GM19467 (cell line): Measurements from ENCODE around the gene CNR1.
"Not testable (repeated sequence)": the region's sequence is repeated elsewhere in the genome, so short reads cannot be mapped to it uniquely, and the experiment has no call there.

Experiments
- ATAC-seq: cut with Tn5 transposase; IDR thresholded peaks from one replicate; pipeline ENCODE4 v1.9.1; 2021; ENCODE audit warnings: mild to moderate bottlenecking, moderate library complexity; ENCODE audit not compliant: unreplicated experiment

Gene CNR1

GRCh38 chr6:88165844-88166492 lies at the start of gene CNR1:
Gene CNR1, minus strand, starts transcription at chr6:88166347. Its CDS starts 21,073 bp downstream, at chr6:88145274.
- ATAC-seq: peak; percentile 43

- no peak for ATAC-seq
Observed at GRCh38 chr6:88211446-88211845, 45.3 kb upstream of the CNR1 start.

- no peak for ATAC-seq
Observed at GRCh38 chr6:88209301-88209700, 43.2 kb upstream of the CNR1 start.

- ATAC-seq: no peak
Observed at GRCh38 chr6:88208726-88209125, 42.6 kb upstream of the CNR1 start.

GRCh38 chr6:88201734-88202133 lies 35.6 kb upstream of the CNR1 start:
- ATAC-seq: not testable (repeated sequence)

GRCh38 chr6:88184921-88185320 lies 18.8 kb upstream of the CNR1 start:
- ATAC-seq: no peak

- ATAC-seq: no peak
Observed at GRCh38 chr6:88183471-88183870, 17.3 kb upstream of the CNR1 start.

GRCh38 chr6:88179692-88180091 lies 13.5 kb upstream of the CNR1 start:
- peak; percentile 69 for ATAC-seq

GRCh38 chr6:88177961-88178464 lies 11.9 kb upstream of the CNR1 start:
- no peak for ATAC-seq

- ATAC-seq: no peak
Observed at GRCh38 chr6:88174906-88175305, 8.8 kb upstream of the CNR1 start.

- ATAC-seq: no peak
Observed at GRCh38 chr6:88171312-88171711, 5.2 kb upstream of the CNR1 start.

GRCh38 chr6:88168362-88168761 lies 2.2 kb upstream of the CNR1 start:
- no peak for ATAC-seq

- peak; percentile 2 for ATAC-seq
Observed at GRCh38 chr6:88167352-88167937, 1.3 kb upstream of the CNR1 start.

GRCh38 chr6:88166493-88167351 lies 575 bp upstream of the CNR1 start:
- peak; percentile 25 for ATAC-seq

- ATAC-seq: no peak
Observed at GRCh38 chr6:88165087-88165843, 882 bp downstream of the CNR1 start.

GRCh38 chr6:88164061-88164460 lies 2.1 kb downstream of the CNR1 start:
- ATAC-seq: no peak

- no peak for ATAC-seq
Observed at GRCh38 chr6:88163616-88164015, 2.5 kb downstream of the CNR1 start.

GRCh38 chr6:88161940-88162339 lies 4.2 kb downstream of the CNR1 start:
- ATAC-seq: no peak

- no peak for ATAC-seq
Observed at GRCh38 chr6:88157106-88157505, 9.0 kb downstream of the CNR1 start.

- ATAC-seq: no peak
Observed at GRCh38 chr6:88145298-88145963, 20.7 kb downstream of the CNR1 start.
